Muscle of back (tissue), 11 donors: ENCODE results near the gene MYO7A. TPM values are rescaled to one million over a fixed set of nuclear protein-coding genes. Genes with fewer than 3 reads are reported as not detected.

ENCODE experiments used
- DNase-seq, 3 donors: peaks; one replicate each; pipeline versions ENCODE4 v3.0.0 to v3.0.0-alpha.2; 2013
- polyA plus RNA-seq, 10 donors: library from polyadenylated mRNA; unstranded; fragments of 120-200 nt; gene quantifications; one replicate each; pipeline ENCODE4 v1.2.1, GENCODE V29; 2013; ENCODE audit not compliant: insufficient read length in 10 of 10

The MYO7A gene
- polyA plus RNA-seq, 10 donors = 2.1 to 5.7 (median 3.5) TPM

DNA sequence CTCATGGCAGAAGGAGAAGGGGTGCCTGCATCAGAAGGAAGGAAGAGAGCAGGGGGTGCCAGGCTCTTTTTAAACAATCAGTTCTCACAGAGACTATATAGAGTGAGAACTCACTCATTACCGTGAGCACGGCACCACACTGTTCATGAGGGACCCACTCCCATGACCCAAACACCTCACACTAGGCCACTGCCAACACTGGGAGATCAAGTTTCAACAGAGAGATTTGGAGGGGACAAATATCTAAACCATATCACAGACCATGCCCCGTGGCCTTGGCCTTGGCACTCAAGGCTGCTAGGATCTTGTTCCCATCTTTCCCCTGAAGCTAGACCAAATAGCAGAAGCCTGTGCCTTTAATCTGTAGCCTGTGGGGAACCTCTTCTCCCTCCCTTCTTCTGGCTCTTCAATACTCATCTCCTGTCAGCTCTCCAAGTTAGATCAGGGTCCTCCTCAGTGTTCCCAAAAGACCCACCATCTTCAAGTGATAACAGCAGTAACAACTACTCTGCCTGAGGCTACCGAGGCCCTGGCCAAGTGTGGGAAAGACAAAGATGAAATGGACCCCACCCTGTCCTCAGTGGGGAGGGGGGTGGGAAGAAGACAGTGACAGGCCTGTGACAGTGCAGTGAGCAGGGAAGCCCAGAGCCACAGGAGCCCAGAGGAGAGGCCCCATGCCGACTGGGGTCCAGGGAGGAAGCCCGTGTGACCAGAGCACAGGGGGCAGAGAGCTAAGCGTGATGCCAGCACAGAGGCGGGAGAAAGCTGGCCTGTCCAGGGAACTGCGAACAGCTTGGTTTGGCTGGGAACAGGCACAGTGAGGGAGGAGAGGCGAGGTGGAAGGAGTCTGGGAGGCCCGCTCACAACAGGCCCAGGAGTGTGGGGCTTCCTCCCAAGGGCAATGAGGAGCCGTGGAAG lies 72.6 kb downstream of the MYO7A start:
- peak in 1 of 3 donors; percentile 65 for DNase-seq

GRCh38 chr11:77201370-77201769 lies 73.3 kb downstream of the MYO7A start:
- no peak for DNase-seq

DNA sequence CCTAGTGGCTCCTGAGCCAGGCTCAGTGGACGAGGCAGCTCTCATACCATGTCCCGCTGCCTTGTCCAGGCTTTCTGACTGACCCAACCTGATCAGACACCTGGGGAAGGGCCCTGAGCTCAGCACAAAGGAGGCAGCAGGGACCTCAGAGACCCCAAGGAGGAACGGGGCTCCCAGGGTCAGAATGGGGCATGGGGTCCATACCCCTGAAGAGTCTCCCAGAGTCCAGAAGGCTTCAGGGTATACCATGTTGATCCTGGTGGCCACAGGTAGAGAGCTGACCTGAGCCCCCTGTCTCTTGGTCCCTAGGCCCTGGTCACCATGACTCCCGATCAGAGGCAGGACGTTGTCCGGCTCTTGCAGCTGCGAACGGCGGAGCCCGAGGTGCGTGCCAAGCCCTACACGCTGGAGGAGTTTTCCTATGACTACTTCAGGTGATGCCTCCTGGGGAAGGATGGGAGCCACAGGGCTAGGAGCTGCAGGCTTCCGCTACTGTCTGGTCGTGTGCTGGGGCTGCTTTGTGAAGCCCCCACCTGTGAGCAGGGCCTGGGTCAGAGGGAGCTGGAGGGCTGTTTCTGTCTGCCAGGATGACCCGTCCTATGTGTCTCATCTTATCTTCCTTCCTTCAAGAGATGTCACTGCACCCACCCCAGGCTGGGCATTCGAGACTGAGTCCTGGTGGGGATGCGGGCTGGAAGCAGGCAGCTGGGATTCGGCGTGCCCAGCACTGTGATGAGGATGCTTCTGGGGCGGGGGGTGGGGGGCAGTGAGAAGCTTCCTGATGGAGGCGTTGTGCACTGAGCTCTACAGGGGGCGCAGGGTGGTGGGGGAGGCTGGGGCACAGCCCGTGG lies 74.2 kb downstream of the MYO7A start:
- DNase-seq = no peak

- no peak for DNase-seq
Observed at GRCh38 chr11:77202941-77203900, 75.2 kb downstream of the MYO7A start.

DNA sequence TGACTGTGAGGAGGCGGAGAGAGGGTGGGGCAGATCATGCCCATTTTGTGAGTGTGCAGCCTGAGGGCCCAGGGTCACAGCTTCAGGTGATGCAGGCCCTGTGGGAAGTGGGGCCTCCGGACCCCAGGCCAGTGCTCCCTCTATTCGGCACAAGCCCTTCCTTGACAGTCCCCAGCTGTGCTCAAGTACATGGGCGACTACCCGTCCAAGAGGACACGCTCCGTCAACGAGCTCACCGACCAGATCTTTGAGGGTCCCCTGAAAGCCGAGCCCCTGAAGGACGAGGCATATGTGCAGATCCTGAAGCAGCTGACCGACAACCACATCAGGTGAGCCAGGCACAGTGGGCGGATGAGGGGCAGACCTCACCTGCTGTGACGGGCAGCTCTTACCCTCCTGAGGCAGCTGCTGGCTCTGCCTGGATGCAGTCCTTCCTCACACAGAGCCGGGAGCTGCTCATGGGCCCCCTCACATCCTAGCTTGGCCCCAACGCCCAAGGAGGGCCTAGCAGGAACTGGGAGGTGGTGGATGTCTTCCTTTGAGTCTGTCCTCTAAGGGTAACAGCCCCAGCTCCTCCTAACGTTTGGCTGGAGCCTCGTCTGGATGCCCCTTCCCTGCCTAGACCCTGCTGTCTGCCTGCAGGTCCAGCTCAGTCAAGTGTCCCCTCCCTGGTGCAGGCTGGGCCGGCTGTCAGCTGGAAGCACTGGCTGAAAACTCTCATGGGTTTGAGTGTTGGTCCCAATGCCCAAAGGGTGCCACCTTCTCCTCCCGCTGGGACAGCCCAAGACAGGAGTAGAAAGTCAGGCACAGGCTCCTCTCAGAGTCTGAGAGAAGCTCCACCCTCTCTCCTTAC lies 76.1 kb downstream of the MYO7A start:
- no peak for DNase-seq

- no peak for DNase-seq
Observed at GRCh38 chr11:77204754-77205466, 76.9 kb downstream of the MYO7A start.

DNA sequence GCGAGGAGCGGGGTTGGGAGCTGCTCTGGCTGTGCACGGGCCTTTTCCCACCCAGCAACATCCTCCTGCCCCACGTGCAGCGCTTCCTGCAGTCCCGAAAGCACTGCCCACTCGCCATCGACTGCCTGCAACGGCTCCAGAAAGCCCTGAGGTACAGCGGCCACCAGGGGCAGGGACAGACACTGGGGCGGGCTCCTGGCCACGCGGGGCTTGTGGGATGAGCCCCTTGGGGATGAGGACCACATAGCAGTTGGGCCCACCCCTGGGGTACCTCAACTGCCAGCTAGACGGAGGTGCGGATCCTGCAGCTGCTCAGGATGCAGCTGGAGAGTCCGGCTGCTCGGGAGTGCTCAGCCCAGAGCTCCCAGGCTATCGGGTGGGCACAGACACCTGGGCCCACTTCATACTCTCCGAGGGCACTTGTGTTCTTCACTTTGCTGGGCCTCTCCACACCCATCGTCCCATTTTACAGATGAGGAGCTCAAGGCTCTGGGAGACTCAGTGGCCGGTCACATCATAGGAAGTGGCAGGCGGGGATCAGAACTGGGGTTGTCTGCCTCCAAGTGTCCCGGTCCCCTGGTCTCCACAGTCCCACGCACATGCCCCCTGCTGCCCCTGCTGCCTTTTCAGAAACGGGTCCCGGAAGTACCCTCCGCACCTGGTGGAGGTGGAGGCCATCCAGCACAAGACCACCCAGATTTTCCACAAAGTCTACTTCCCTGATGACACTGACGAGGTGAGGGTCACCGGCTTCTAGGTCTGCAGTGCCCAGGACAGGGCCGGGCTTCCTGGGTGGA lies 77.6 kb downstream of the MYO7A start:
- DNase-seq = no peak

DNA sequence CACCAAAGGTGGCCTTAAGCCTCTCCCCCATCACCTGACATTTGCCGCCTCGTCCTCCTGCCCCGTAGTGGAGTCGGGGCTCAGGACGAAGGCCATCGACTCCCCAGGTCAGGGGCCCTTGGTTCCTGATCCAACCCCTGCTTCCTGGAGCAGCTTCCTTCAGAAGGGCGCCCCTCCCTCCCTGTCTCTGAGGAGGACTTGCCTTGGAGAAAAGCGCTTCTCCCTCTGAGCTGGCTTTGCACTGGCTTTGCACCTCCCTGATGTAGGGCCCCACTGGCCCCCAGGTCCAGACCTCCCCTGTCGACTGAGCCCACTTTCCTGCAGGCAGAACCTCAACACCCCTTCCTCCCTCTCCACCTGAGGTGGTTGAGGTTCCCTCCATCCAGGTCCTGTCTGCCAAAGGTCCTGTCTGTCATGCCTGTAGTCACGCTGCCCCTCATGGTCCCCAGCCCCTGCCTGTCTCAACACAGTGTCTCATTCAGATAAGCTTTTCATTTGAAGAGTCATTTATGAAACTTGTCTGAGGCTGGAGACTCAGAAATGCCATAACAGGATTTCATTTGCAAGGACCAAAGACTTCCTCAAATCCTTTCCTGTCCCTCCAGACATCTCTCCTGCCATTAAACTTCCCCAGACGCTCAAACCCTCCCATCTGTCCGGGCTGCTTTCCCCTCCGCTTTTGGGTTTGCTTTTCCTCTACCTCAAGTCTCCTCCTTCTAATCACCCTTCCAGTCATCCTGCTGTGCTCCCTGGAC lies 78.4 kb downstream of the MYO7A start:
- no peak for DNase-seq

- DNase-seq = no peak
Observed at GRCh38 chr11:77207019-77207485, 79.0 kb downstream of the MYO7A start.

- no peak for DNase-seq
Observed at GRCh38 chr11:77207618-77208313, 79.7 kb downstream of the MYO7A start.

DNA sequence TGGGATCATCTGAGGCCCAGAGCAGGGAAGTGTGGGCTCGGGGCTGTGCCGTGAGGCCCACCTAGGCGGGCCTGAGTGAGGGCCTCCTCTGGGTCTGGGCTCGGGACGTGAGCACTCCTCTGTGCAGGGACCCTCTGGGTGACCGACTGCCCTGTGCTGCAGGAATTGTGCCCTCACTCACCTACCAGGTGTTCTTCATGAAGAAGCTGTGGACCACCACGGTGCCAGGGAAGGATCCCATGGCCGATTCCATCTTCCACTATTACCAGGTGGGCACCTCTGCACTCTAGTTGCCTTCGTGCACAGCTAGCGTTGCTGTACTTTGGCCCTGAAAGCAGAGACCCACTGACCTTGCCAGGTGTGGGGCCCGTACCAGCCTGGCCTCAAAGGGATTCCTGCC lies 80.5 kb downstream of the MYO7A start:
- no peak for DNase-seq

DNA sequence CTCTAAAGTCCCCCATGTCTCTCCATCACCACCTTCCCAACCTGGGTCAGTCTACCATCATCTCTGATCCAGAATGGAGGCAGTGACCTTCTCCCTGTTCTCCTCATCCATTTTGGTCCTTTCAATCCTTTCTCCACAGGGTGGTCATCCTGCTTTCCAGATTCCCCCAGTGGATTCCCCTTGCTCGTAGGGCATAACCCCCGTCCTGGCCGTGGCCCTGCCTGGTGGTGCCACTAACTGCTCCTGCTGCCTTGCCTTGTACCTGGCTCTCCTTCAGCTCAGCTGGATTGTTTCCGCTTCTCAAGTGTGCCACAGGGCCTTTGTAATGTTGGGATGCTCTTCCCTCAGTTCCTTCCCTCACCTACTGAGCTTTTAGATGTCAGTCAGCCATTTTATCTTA lies 81.6 kb downstream of the MYO7A start:
- DNase-seq = no peak

DNA sequence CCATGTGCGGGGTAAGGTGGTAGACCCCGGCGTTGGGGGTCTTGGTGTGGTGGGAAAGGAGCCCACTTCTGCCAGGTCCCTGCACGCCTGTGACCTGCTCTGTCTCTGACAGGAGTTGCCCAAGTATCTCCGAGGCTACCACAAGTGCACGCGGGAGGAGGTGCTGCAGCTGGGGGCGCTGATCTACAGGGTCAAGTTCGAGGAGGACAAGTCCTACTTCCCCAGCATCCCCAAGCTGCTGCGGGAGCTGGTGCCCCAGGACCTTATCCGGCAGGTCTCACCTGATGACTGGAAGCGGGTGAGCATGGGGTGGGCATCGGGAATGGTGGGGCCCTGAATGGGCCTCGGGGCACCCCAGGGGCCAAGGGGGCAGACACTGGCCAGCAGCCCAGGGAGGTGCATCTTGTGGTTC lies 83.0 kb downstream of the MYO7A start:
- DNase-seq = no peak

GRCh38 chr11:77211594-77212251 lies 83.7 kb downstream of the MYO7A start:
- no peak for DNase-seq

GRCh38 chr11:77212314-77213007 lies 84.4 kb downstream of the MYO7A start:
- DNase-seq = no peak

DNA sequence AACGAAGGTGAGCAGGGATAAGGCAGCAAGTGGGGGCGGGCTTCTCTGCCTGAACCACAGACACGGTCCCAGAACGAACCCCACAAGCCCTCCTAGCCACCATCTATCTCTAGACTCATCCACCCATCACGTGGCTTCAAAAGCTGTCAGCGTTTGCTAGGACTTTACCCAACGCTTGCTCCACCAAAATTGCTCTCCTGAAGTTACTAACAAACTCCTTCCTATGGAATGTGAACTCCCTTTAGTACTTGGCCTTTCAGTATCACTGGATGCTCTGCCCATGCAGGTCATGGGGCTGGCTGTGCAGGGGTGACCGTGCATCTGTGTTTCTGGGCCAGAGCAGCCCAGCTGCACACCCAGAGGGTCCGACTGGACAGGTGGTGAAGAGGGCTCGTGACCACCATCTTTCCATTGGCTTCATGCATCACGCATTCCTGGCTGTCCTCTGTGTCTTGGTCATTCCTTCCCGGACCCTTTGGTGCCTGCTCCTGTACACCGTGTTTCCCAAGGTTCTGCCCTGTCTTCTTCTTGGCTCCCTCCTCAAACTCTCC lies 85.1 kb downstream of the MYO7A start:
- no peak for DNase-seq
